ENCODE results near the gene EYA2. TPM values are rescaled to one million over a fixed set of nuclear protein-coding genes. Genes with fewer than 3 reads are reported as not detected.

EYA2 gene
- total and polyA plus RNA-seq, 2 experiments from 2014 or later = 0.18 TPM; not detected in 1

GRCh38 chr20:47129306-47129705, 234.7 kb downstream of the EYA2 start:
- Histone ChIP-seq H3F3A (ENCODE audit: insufficient read depth) (peaks cover 28% of the 10 kb centered on the region), H3K9me2 (ENCODE audit: insufficient read depth) (no peaks in the 10 kb centered on the region), H3K9me3 (ENCODE audit: low read depth) (no peaks in the 10 kb centered on the region), H3K9ac (no peak overlapping the region), H3K4me1 (ENCODE audit: insufficient read depth) (peaks cover 43% of the 10 kb centered on the region), H4K20me1 (ENCODE audit: insufficient read depth) (no peaks in the 10 kb centered on the region), H2AFZ (no peak overlapping the region), H3K27ac (no peak overlapping the region), H3K4me2 (ENCODE audit: unreplicated experiment) (no peak overlapping the region), H3K36me3 (ENCODE audit: low read depth) (no peaks in the 10 kb centered on the region), H3K4me3 (no peak overlapping the region), H3K79me2 (ENCODE audit: insufficient read depth) (no peaks in the 10 kb centered on the region), H3K27me3 (replicated peaks; ENCODE audit: insufficient read depth) (no peaks in the 10 kb centered on the region)
- TF ChIP-seq EZH2phosphoT487 (IDR thresholded peaks at IDR 0.05; ENCODE audit: insufficient read depth, low read depth) = no peak
- no peak for TF ChIP-seq EZH2 (IDR thresholded peaks at IDR 0.05; ENCODE audit: insufficient read depth, poor library complexity, severe bottlenecking)
- WGBS, 2 experiments (ENCODE audit: low coverage in 1 of 2, low lambda C conversion rate in 2 of 2, missing lambda C conversion rate in 2 of 2) = 64 to 83% methylated on average over 1 of the region's 1 CpG
- in situ Hi-C loops (cut with MboI) = no loop called here
- no peak for DNase-seq

DNA sequence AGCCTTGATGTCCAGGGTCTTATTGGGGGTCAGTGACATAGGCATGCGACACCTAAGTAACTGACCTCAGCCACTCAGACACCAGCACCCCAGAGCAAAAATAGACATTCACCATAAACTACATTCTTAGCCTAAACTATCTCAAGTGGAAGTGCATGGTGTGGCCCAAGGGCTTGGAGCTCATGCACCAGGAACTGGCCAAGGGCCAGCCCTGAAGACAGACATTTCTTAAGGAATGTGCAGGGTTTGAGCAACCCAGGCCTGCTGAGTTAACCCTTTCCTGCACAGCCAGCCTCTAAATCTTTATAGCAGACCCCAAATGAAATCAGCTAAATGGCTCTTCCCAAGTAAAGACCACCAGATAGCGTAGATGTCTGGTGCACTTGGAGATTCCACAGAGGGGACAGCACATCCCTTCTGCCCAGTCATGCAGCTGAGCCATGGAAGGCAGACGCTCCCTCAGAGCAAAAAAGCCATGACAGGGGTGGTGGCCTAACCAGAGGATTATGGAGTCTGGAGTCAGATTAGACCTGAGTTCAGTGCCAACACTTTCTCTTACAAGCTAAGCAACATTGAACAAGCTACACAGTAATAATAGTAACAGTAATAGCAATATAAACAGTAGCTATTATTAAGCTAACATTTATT, 239.3 kb downstream of the EYA2 start:
- no peak overlapping the region for H3K9ac ChIP-seq
- no peaks in the 10 kb centered on the region for H4K20me1 ChIP-seq (ENCODE audit: insufficient read depth)
- no peaks in the 10 kb centered on the region for H3K79me2 ChIP-seq (ENCODE audit: insufficient read depth)
- H3K9me3 ChIP-seq (ENCODE audit: low read depth) = no peaks in the 10 kb centered on the region
- H2AFZ ChIP-seq = no peak overlapping the region
- H3K4me3 ChIP-seq = no peak overlapping the region
- H3K36me3 ChIP-seq (ENCODE audit: low read depth) = no peaks in the 10 kb centered on the region
- no peaks in the 10 kb centered on the region for H3K9me2 ChIP-seq (ENCODE audit: insufficient read depth)
- DNase-seq = peak; percentile 76
- H3K27ac ChIP-seq = no peak overlapping the region
- H3K27me3 ChIP-seq (replicated peaks; ENCODE audit: insufficient read depth) = no peaks in the 10 kb centered on the region
- no peak overlapping the region for H3K4me2 ChIP-seq (ENCODE audit: unreplicated experiment)
- 86 to 90% methylated on average over 3 of the region's 3 CpGs for WGBS, 2 experiments (ENCODE audit: low coverage in 1 of 2, low lambda C conversion rate in 2 of 2, missing lambda C conversion rate in 2 of 2)
- in situ Hi-C loops (cut with MboI) = no loop called here
- H3F3A ChIP-seq (ENCODE audit: insufficient read depth) = peaks cover 6% of the 10 kb centered on the region; the same call in 1 of the 2 replicates
- TF ChIP-seq EZH2phosphoT487 (IDR thresholded peaks at IDR 0.05; ENCODE audit: insufficient read depth, low read depth) = no peak
- peaks cover 23% of the 10 kb centered on the region for H3K4me1 ChIP-seq (ENCODE audit: insufficient read depth)

DNA sequence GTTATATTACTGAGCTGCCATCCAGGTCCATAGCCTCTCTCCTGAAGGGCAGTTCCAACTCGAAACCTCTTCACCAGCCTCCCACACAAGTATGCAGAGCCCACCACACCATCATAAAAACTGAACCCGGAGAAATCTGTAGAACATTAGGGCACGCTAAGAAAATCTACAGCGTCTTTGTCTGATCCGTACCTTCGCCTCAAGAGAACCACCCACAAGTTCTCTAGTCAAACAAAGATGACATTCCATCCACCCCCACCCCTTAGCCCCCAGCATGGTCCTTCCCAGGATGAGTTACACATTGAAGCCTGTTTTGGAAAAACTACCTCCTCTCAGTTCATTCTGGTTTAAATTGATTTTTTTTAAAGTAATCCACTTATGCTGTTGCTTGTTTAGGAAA, 242.1 kb downstream of the EYA2 start:
- peaks cover 23% of the 10 kb centered on the region for H3K4me1 ChIP-seq (ENCODE audit: insufficient read depth)
- H3K27me3 ChIP-seq (replicated peaks; ENCODE audit: insufficient read depth) = no peaks in the 10 kb centered on the region
- no peak overlapping the region for H3K27ac ChIP-seq
- WGBS, 2 experiments (ENCODE audit: low coverage in 1 of 2, low lambda C conversion rate in 2 of 2, missing lambda C conversion rate in 2 of 2) = 88 to 92% methylated on average over 6 of the region's 6 CpGs
- no peak overlapping the region for H3K4me3 ChIP-seq
- no peaks in the 10 kb centered on the region for H3K9me2 ChIP-seq (ENCODE audit: insufficient read depth)
- H3K36me3 ChIP-seq (ENCODE audit: low read depth) = no peaks in the 10 kb centered on the region
- TF ChIP-seq EZH2phosphoT487 (IDR thresholded peaks at IDR 0.05; ENCODE audit: insufficient read depth, low read depth) = no peak
- TF ChIP-seq EZH2 (IDR thresholded peaks at IDR 0.05; ENCODE audit: insufficient read depth, poor library complexity, severe bottlenecking) = no peak
- no peak overlapping the region for H3K4me2 ChIP-seq (ENCODE audit: unreplicated experiment)
- H2AFZ ChIP-seq = no peak overlapping the region
- no peak for DNase-seq
- peaks cover 6% of the 10 kb centered on the region; the same call in 1 of the 2 replicates for H3F3A ChIP-seq (ENCODE audit: insufficient read depth)
- H3K9me3 ChIP-seq (ENCODE audit: low read depth) = no peaks in the 10 kb centered on the region
- no peak overlapping the region for H3K9ac ChIP-seq
- in situ Hi-C loops (cut with MboI) = no loop called here
- no peaks in the 10 kb centered on the region for H4K20me1 ChIP-seq (ENCODE audit: insufficient read depth)
- H3K79me2 ChIP-seq (ENCODE audit: insufficient read depth) = no peaks in the 10 kb centered on the region

DNA sequence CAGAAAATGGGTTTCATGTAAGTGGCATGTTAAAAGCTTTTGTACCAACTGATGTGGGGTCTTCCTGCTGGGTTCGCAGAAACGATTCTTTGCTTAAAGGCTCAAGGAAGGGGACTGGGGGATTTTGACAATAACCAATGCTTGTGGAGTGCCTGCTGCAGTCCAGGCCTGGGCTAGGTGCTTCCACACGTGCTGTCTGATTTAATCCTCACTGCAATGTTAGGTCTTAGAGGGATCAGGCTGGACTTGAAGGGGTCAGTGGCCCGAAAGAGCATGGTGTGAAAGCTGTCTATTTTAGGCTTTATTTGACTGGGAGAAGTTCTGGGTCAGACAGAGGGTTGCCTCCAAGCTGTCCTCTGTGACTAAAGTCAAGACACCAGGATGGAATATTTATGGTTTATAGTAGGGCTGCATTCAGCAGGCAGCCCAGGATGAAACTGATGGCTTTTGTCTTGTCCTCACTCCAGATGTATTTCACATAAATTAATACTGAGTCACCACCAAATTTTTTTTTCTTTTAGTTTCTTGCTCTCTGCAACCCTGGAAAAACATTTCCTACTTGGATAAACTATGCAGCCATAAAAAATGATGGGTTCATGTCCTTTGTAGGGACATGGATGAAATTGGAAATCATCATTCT, 242.7 kb downstream of the EYA2 start:
- peak; percentile 50 for DNase-seq
- no peak overlapping the region for H3K27ac ChIP-seq
- no peaks in the 10 kb centered on the region for H3K36me3 ChIP-seq (ENCODE audit: low read depth)
- H3K4me1 ChIP-seq (ENCODE audit: insufficient read depth) = peaks cover 23% of the 10 kb centered on the region
- H4K20me1 ChIP-seq (ENCODE audit: insufficient read depth) = no peaks in the 10 kb centered on the region
- no peaks in the 10 kb centered on the region for H3K79me2 ChIP-seq (ENCODE audit: insufficient read depth)
- H3K27me3 ChIP-seq (replicated peaks; ENCODE audit: insufficient read depth) = no peaks in the 10 kb centered on the region
- H3K9ac ChIP-seq = no peak overlapping the region
- no peak overlapping the region for H3K4me3 ChIP-seq
- peak overlapping the region; percentile 33 for H3K4me2 ChIP-seq (ENCODE audit: unreplicated experiment)
- H3K9me3 ChIP-seq (ENCODE audit: low read depth) = no peaks in the 10 kb centered on the region
- WGBS, 2 experiments (ENCODE audit: low coverage in 1 of 2, low lambda C conversion rate in 2 of 2, missing lambda C conversion rate in 2 of 2) = 71 to 77% methylated on average over 4 of the region's 4 CpGs
- no peak overlapping the region for H2AFZ ChIP-seq
- no peaks in the 10 kb centered on the region for H3K9me2 ChIP-seq (ENCODE audit: insufficient read depth)
- TF ChIP-seq EZH2 (IDR thresholded peaks at IDR 0.05; ENCODE audit: insufficient read depth, poor library complexity, severe bottlenecking) = no peak
- TF ChIP-seq EZH2phosphoT487 (IDR thresholded peaks at IDR 0.05; ENCODE audit: insufficient read depth, low read depth) = no peak
- peaks cover 6% of the 10 kb centered on the region; the same call in 1 of the 2 replicates for H3F3A ChIP-seq (ENCODE audit: insufficient read depth)
- in situ Hi-C loops (cut with MboI) = no loop called here

Data from GM23248 (cell line).